Ammon's horn (tissue), 1 donor: ENCODE data around the gene RBM17.
A peak's percentile ranks its signal among the peaks of the same experiment; 100 is the strongest.
"Not testable (repeated sequence)": the region's sequence is repeated elsewhere in the genome, so short reads cannot be mapped to it uniquely, and the experiment has no call there.

Experiments used
- DNase-seq: peaks from one replicate; pipeline ENCODE4 v3.0.0-alpha.2; 2016; ENCODE audit warnings: low spot score

The RBM17 gene, protein sequence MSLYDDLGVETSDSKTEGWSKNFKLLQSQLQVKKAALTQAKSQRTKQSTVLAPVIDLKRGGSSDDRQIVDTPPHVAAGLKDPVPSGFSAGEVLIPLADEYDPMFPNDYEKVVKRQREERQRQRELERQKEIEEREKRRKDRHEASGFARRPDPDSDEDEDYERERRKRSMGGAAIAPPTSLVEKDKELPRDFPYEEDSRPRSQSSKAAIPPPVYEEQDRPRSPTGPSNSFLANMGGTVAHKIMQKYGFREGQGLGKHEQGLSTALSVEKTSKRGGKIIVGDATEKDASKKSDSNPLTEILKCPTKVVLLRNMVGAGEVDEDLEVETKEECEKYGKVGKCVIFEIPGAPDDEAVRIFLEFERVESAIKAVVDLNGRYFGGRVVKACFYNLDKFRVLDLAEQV

GRCh38 chr10:6088721-6089333 lies at the start of gene RBM17:
TSS of gene RBM17 (plus strand) at chr10:6089034. CDS start at chr10:6097066, 8,032 bp downstream.
- DNase-seq: peak; percentile 93

DNA sequence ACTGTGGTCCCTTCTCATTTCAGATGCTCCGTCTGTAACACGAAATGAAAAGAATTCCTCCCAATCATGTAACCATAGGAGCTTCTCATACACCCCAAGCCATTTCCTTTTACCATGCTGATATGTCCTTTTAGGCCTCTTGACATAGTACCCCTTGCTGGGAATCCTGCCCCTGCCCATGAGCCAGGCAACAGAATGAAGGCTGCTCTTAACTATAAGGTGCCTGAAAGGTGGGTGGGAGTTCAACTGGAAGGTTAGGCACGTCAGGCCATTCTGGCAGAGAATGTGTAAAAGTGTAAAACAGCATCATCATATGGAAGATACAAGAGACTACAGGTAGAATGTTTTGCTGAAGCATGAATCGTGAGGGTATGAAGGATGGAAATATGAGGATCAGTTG lies 49.1 kb upstream of the RBM17 start:
- no peak for DNase-seq

- no peak for DNase-seq
Observed at GRCh38 chr10:6040205-6040604, 48.6 kb upstream of the RBM17 start.

DNA sequence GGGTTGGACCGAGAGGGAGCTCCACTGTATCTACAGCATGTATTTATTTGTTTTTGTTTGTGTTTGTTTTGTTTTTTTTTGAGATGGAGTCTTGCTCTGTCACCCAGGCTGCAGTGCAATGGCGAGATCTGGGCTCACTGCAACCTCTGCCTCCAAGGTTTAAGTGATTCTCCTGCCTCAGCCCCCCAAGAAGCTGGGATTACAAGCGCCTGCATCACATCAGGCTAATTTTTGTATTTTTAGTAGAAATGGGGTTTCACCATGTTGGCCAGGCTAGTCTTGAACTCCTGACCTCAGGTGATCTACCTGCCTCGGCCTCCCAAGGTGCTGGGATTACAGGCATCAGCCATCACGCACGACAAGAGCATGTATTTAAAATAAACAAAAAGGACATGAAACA lies 45.5 kb upstream of the RBM17 start:
- not testable (repeated sequence) for DNase-seq

GRCh38 chr10:6044060-6044459 lies 44.8 kb upstream of the RBM17 start:
- DNase-seq: no peak

DNA sequence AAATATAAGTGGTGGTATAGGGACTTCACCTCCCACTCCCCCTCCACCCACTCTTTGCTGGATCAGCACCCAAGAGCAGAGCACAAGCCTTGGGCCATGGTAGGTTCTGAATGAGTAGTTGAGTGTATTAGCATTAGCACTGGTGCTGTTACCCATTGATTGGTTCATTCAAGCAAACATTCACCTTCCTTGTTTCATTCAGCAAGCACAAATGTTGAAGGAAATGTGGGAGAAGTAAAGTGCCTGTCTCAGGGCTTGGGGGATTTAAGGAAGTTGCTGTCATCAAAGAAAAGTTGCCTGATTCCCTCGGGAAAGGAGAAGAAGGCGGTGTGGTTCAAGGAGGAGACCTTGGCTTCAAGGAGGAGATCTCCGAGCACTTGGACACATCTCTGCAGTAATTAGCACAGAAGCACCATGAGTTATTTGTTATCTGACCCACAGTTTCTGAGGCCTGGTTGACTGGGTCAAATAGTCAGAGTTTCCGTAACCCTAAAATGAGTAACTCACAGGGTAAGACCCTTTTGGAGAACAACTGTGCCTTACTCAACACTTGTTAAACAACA lies 44.0 kb upstream of the RBM17 start:
- no peak for DNase-seq

DNA sequence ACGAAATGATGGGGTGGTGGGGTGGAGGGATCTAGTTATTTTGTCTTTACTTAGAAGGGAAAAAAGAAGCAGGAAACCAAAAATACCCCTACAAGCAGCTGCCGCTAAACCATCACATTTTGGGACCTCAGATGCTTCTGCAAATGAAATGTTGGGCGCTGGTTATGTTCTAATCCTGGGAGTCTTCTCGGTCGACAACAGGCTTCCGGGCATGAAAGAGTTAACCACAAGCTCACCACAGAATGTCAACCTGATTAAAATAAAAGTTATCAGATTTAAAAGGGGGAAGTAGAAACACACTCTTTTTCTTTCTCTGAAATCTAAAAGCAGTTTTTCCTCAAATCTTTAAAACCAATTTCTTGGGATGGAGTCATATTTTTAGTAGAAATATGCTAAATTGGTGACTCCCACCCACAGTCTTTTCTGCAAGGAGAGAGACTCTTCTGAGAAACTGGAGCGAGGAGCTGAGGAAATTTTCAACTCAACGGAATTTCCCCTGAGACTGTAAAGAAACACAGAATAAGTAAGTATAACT lies 43.5 kb upstream of the RBM17 start:
- DNase-seq: no peak

GRCh38 chr10:6045878-6046772 lies 42.7 kb upstream of the RBM17 start:
- no peak for DNase-seq

- DNase-seq: no peak
Observed at GRCh38 chr10:6046773-6047611, 41.8 kb upstream of the RBM17 start.

DNA sequence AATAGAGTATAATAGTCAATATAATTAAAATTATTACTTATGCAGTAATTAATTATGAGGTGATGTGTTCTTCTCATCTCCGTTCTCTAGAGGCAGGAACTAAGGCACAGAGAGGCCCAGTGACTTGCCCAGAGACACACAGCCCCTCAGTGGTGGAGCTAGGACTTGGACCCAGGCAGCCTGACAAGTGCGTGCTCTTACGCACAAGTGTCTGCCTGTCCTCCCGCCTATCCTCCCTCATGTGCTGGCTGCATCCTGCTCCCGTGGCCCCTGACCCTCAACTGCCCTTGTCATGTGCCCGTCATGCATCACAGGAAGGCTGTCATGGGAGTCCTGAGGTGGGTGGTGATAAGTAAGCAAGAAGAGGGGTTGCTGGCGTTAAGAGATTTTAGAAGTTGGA lies 41.0 kb upstream of the RBM17 start:
- DNase-seq: no peak

DNA sequence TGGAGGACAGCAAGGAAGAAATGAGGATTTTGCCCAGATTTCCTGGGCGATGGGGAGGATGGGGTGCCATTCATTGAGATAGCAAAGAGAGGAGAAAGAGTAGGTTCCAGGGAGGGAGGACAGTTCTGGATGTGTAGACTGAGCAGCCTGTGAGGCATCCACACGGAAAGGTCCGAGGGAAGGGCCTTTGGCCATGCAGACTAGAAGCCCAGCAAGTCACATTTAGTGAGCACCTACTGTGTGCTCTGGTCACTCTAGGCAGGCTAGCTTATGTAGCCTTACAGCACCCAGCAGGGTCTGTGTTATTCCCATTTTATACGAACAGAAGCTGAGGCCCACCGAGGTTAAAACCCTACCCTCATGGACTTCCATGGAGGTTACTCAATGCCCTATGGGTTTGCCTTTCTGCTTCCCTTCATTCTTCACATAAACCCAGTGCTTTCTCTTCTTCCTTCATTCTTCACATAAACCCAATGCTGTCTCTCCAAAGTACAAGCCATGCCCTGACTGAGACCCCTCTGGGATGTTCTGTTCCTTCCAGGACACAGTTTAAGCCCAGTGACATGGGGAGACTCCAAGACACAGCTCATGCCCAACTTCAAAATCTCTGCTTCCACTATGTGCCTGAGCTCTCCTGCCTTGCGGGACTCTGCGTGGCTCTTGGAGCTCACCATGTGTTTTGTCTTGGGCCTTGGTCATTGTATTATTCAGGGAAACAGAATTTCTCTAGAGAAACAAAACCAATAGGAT lies 40.4 kb upstream of the RBM17 start:
- no peak for DNase-seq

DNA sequence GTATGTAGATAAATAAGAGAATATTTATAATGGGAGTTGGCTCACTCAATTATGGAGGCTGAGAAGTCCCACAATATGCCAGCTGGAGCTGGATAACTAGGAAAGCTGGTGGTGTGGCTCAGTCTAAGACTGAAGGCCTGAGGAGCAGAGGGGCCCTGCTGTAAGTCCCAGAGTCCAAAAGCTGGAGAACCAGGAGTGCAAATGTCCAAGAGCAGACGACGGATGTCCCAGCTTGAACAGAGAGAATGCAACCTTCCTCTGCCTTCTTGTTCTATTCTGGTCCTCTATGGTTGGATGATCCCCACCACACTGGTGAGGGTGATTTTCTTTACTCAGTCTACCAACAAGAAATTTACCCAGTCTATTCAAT lies 39.8 kb upstream of the RBM17 start:
- DNase-seq: no peak

DNA sequence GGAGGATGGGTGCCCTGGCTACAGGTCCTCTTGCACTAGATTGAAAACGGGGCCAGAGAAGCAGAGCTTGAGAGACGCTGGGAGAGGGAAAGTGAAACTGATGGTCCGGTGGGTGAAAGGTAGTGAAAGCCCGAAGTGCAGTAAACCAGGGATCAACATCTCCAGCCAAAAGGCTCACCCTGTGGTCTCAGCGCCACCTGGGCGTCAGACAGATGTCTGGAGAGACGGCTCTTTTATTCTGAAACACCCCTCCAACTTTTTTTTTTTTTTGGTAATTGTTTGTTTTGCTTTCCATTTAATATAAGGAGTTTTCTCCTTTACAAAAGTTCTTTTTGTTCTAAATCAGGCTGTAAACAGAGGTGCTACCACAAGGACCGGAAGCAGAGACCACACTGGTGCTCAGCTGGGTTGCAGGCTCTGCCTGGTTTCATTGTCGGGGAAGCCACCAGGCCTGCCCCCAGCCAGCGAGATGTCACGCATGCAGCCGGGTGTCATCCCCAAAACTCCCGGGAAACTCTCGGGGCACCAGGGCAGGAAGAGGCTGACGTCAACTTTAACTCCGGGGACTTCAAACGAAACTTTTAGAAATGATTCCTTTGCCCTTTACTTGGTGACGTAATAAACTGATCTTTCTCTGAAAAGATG lies 37.9 kb upstream of the RBM17 start:
- peak; percentile 38 for DNase-seq

DNA sequence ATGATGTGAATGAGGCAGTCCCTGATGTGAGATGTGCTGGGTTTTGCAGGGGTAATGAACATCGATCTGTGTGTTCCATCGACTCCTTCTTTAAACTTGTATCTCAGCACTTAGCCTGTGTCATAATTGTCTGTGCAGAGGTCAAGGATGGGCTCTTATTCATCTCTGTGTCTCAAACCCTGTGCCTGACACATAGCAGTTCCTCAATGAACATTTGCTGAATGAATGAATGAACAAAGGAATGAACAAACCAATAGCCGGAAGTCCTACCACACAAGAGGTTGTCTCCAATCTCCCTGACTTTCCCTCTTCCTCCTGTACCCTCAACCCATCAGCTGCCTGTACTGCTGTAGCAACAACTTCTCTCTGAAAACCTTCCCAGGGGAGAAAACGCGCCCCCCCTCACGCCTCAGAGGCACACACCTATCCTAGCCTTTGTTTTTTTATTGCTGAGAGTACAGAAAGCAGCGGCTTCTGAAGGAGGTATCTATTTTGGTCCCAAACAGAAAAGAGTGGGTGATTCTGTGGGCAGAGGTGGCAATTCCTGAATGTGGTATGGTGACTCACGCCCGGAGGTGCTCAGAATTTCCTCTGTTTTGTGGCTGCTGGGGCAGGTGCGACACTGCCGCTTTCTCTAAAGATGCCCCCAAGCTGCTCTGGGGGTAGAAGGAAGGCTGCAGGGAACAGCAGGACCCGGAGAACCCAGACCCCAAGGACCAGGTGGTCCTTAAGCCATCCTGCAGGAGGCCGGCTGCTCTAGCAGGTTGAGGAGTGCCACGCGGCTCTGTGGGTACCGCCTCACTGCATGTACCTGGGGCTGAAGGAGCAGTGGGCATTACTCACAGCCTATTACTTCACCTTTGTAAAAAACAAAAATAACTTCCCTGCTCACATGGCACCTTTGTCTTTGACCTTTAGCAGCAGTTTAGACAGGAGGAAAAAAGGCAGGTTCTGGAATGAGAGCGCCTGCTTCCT lies 36.3 kb upstream of the RBM17 start:
- DNase-seq: peak; percentile 35

- DNase-seq: no peak
Observed at GRCh38 chr10:6053303-6053702, 35.5 kb upstream of the RBM17 start.

DNA sequence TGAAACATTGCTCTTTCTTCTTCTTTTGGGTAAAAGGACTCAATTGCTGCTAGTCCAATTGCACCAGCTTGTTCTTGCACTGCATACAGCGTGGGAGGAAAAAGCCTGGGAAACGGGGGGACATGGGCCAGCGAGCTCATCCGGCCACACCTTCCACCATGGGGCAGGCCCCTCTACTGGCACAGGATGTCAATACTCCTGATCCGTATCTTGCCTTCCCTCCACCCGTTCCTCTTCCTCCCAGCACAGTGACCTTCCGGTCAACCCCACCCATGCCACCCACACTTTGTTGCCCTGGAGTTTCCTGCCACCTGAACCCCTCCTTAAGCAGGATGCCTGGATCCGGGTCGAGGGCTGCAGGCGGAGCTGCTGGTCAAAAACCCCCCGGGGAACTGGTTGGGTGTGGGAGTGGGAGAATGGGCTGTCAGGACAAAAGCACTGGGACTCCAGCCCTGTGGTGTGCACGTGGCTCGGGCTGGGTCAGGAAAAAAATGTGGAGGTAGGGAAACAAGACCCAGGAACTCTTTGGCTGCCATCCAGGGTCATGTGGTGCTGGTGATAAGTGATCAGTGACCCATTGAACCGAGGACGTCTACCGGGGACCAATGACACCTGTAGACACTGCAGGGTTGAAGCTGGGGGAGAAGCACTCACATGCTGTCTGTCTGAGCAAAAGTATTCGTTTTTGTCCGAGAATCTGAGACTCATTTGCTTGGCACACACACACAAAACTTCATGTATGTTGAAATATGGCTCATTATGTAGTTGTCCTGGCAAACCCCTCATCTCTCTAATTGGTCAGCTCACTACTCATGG lies 34.8 kb upstream of the RBM17 start:
- DNase-seq: no peak

GRCh38 chr10:6054884-6055283 lies 34.0 kb upstream of the RBM17 start:
- DNase-seq: no peak

DNA sequence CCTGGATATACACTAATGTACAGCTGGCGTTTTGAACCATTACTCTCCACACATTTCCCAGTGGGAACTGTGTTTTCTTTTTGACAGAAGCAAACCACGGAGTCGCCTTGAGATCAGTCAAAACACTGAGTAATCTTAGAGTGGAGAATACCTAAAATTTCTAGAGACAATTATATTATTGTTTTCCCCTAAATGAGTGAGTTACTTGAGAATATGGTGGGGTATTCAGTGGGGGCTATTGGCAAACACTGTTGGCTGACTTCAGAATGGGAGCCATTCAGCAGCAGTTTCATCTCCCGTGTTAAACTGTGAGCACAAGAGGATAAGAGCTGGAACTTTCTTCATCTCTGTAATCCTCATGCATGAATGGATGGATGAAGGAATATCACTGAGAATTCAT lies 32.9 kb upstream of the RBM17 start:
- DNase-seq: no peak
